Suppressor macrophage treated with lipopolysaccharide for 1 hour (primary cell): ENCODE data around the gene SENP3.
"Not testable (repeated sequence)": the region's sequence is repeated elsewhere in the genome, so short reads cannot be mapped to it uniquely, and the experiment has no call there.

Experiments
- DNase-seq, 3 donors: peaks; one replicate each; pipeline ENCODE4 v3.0.0-alpha.2; 2020 to 2022

The SENP3 gene

GRCh38 chr17:7597561-7597960, 35.8 kb downstream of the SENP3 start:
- not testable (repeated sequence) for DNase-seq

GRCh38 chr17:7606280-7606679, 44.6 kb downstream of the SENP3 start:
- DNase-seq = no peak

GRCh38 chr17:7610641-7611040, 48.9 kb downstream of the SENP3 start:
- DNase-seq = no peak

GRCh38 chr17:7611635-7612293, 50.0 kb downstream of the SENP3 start:
- no peak for DNase-seq

- DNase-seq = no peak
Measured at GRCh38 chr17:7612294-7612640, 50.5 kb downstream of the SENP3 start.

- peak in 1 of 3 donors; percentile 11 for DNase-seq
Measured at GRCh38 chr17:7613769-7614424, 52.2 kb downstream of the SENP3 start.

GRCh38 chr17:7614425-7615264, 52.9 kb downstream of the SENP3 start, which contains the start of gene FXR2:
TSS of gene FXR2 (minus strand) at chr17:7614897. CDS start at chr17:7614532, 365 bp downstream.
- DNase-seq = peak; percentile 99

- DNase-seq = no peak
Measured at GRCh38 chr17:7615265-7615747, 53.6 kb downstream of the SENP3 start.

GRCh38 chr17:7618608-7619007, 56.9 kb downstream of the SENP3 start:
- DNase-seq = no peak

GRCh38 chr17:7620835-7621234, 59.1 kb downstream of the SENP3 start:
- no peak for DNase-seq
